ENCODE results near the gene ARHGEF33. TPM values are rescaled to one million over a fixed set of nuclear protein-coding genes. Genes with fewer than 3 reads are reported as not detected.

ARHGEF33 gene
- total and polyA plus RNA-seq, 2 of the 8 experiments (the other 6 are each of a cell fraction or from before 2014, with no cell fraction given) = 0.09 to 0.95 TPM

- no peaks in the 10 kb centered on the region for H3K27me3 ChIP-seq (replicated peaks in 1 of 4; ENCODE audit: control insufficient read depth in 3 of 4, extremely low read depth in 1 of 4, insufficient read depth in 3 of 4, low read length in 3 of 4)
- TF ChIP-seq EZH2 (IDR thresholded peaks at IDR 0.05; ENCODE audit: low read depth, low read length, severe bottlenecking) (no peak), BACH1 (IDR thresholded peaks at IDR 0.05; ENCODE audit: low read length) (peak; percentile 38; the same call in 1 of the 2 replicates), MAFK (IDR thresholded peaks at IDR 0.05; ENCODE audit: low read depth, low read length) (peak; percentile 48)
- H3K4me2 ChIP-seq (ENCODE audit: insufficient read depth in 1 of 2, low read depth in 2 of 2, low read length in 2 of 2) = peak overlapping the region in 1 of 2 experiments; percentile 41; a peak in 1 of 4 replicates
- no peaks in the 10 kb centered on the region for H3K79me1 ChIP-seq (ENCODE audit: low read depth, low read length)
- no peak overlapping the region for H2BK120ac ChIP-seq (replicated peaks; ENCODE audit: low read depth, low read length)
- H4K20me1 ChIP-seq (replicated peaks in 1 of 2; ENCODE audit: control insufficient read depth in 1 of 2, insufficient read depth in 2 of 2, low read length in 2 of 2) = no peaks in the 10 kb centered on the region
- FAIRE-seq (no peak), DNase-seq (ENCODE audit: low read depth in 1 of 2, low spot score in 2 of 2) (no peak)
- 64% methylated on average over 4 of the region's 4 CpGs; no CpG with 5 or more reads in 1 of the 2 experiments for WGBS, 2 experiments (ENCODE audit: extremely low coverage in 1 of 2, insufficient coverage in 1 of 2, insufficient read length in 1 of 2, insufficient replicate concordance in 2 of 2, low coverage in 1 of 2, low lambda C conversion rate in 2 of 2, missing lambda C conversion rate in 1 of 2)
- no peak overlapping the region for H2BK5ac ChIP-seq (ENCODE audit: low read depth, low read length)
- H3K18ac ChIP-seq (ENCODE audit: extremely low read depth, low read length) = no peak overlapping the region
- H3K23ac ChIP-seq (ENCODE audit: insufficient read length) = no peak overlapping the region
- peaks cover 0 to 4% (median 2%) of the 10 kb centered on the region in 4 experiments; a peak in 4 of 7 replicates for H3K4me1 ChIP-seq (replicated peaks in 1 of 4; ENCODE audit: control insufficient read depth in 3 of 4, insufficient read depth in 4 of 4, low read length in 3 of 4)
- H3K27ac ChIP-seq (ENCODE audit: low read depth, low read length) = no peak overlapping the region; the same call in 1 of the 2 replicates
- H2BK20ac ChIP-seq (ENCODE audit: low read length) = no peak overlapping the region
- no peak overlapping the region for H3K56ac ChIP-seq (replicated peaks; ENCODE audit: insufficient read length, low read depth, low read length)
- no peak overlapping the region for H2BK12ac ChIP-seq (ENCODE audit: low read depth, low read length)
- H3K9me3 ChIP-seq (ENCODE audit: insufficient read depth in 2 of 2, low read depth in 1 of 2, low read length in 1 of 2) = no peaks in the 10 kb centered on the region
- no peak overlapping the region for H4K8ac ChIP-seq (ENCODE audit: extremely low read depth, insufficient read depth, low read length)
- CTCF ChIA-PET (ENCODE audit: partially characterized antibody) = no interaction called here
- no peaks in the 10 kb centered on the region for H3K79me2 ChIP-seq (ENCODE audit: control insufficient read depth in 1 of 2, insufficient read depth in 2 of 2, low read length in 2 of 2)
- no peak overlapping the region for H2AK5ac ChIP-seq (ENCODE audit: low read depth, low read length)
- H4K5ac ChIP-seq (ENCODE audit: insufficient read length, low read depth, low read length) = no peak overlapping the region
- no peak overlapping the region for H3K4me3 ChIP-seq (ENCODE audit: extremely low read depth in 1 of 4, insufficient read depth in 2 of 4, low read depth in 3 of 4, low read length in 4 of 4)
- POLR2A ChIA-PET (ENCODE audit: partially characterized antibody) = no interaction called here
- H3K14ac ChIP-seq (ENCODE audit: insufficient read length) = no peak overlapping the region
- H3K23me2 ChIP-seq (ENCODE audit: low read depth, low read length) = no peaks in the 10 kb centered on the region
- H3K9ac ChIP-seq (replicated peaks in 1 of 4; ENCODE audit: extremely low read depth in 1 of 4, low read depth in 3 of 4, low read length in 3 of 4) = no peak overlapping the region
- H2AFZ ChIP-seq (ENCODE audit: low read length) = no peak overlapping the region
- no peak overlapping the region for H3K4ac ChIP-seq (replicated peaks; ENCODE audit: insufficient read length, low read depth, low read length)
- peaks cover 3 to 35% (median 12%) of the 10 kb centered on the region in 4 experiments; a peak in 6 of 8 replicates for H3K36me3 ChIP-seq (ENCODE audit: control insufficient read depth in 2 of 4, insufficient read depth in 4 of 4, low read length in 3 of 4)
- H2BK15ac ChIP-seq (ENCODE audit: low read length) = no peak overlapping the region
- no peak overlapping the region for H4K91ac ChIP-seq (replicated peaks; ENCODE audit: insufficient read length, low read length)
Observed at GRCh38 chr2:38997781-38998180, 108.1 kb downstream of the ARHGEF33 start.
